HL-60 (cell line): ENCODE measurements around the gene BAG5.
"Not testable (repeated sequence)": the region's sequence is repeated elsewhere in the genome, so short reads cannot be mapped to it uniquely, and the experiment has no call there.

Experiments used
- GABPA ChIP-seq: IDR thresholded peaks from 2 replicates; pipeline ENCODE4 v1.6.1; 2012; ENCODE audit warnings: low read depth
- POLR2AphosphoS5 ChIP-seq: IDR thresholded peaks from 2 replicates; pipeline ENCODE4 v1.6.1; 2012; ENCODE audit warnings: low read depth
- SPI1 ChIP-seq: IDR thresholded peaks from 2 replicates; pipeline ENCODE4 v1.6.1; 2012; ENCODE audit warnings: low read depth, mild to moderate bottlenecking, borderline replicate concordance
- TF ChIP-seq, protein P1 (sequence below): IDR thresholded peaks from one replicate; pipeline ENCODE4 v1.5.1; 2011; ENCODE audit warnings: low read length, control low read depth, inconsistent platforms; ENCODE audit not compliant: insufficient read depth

DNA sequence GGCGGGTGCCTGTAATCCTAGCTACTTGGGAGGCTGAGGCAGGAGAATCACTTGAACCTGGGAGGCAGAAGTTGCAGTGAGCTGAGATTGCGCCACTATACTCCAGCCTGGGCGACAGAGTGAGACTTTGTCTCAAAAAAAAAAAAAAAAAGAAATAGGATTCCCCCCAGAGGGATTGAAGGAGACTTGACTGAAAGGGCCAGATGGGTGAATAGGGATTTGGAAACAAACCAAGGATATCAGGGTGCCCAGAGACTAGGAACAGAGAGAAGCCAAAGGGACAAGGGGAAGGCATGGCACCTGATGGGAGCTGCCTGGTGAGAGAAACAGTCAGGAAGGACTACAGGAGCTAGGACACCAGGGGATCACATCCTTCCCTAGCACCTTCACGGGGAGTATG is 46.6 kb upstream of the BAG5 start:
- TF ChIP-seq, protein P1, sequence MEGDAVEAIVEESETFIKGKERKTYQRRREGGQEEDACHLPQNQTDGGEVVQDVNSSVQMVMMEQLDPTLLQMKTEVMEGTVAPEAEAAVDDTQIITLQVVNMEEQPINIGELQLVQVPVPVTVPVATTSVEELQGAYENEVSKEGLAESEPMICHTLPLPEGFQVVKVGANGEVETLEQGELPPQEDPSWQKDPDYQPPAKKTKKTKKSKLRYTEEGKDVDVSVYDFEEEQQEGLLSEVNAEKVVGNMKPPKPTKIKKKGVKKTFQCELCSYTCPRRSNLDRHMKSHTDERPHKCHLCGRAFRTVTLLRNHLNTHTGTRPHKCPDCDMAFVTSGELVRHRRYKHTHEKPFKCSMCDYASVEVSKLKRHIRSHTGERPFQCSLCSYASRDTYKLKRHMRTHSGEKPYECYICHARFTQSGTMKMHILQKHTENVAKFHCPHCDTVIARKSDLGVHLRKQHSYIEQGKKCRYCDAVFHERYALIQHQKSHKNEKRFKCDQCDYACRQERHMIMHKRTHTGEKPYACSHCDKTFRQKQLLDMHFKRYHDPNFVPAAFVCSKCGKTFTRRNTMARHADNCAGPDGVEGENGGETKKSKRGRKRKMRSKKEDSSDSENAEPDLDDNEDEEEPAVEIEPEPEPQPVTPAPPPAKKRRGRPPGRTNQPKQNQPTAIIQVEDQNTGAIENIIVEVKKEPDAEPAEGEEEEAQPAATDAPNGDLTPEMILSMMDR: not testable (repeated sequence)
- not testable (repeated sequence) for TF ChIP-seq SPI1, POLR2AphosphoS5, GABPA
